ENCODE results near the gene NDE1. TPM values are rescaled to one million over a fixed set of nuclear protein-coding genes. Genes with fewer than 3 reads are reported as not detected.

The NDE1 gene
- total and polyA plus RNA-seq, 8 donors = 37.1 to 71.7 (median 50.7) TPM

- intact Hi-C loops (cut with DNase I) = no loop called here
- H3K4me3 ChIP-seq = no peak overlapping the region
- H3K9me3 ChIP-seq = no peaks in the 10 kb centered on the region
- ATAC-seq = no peak
- H3K27me3 ChIP-seq = no peaks in the 10 kb centered on the region
- H3K27ac ChIP-seq = no peak overlapping the region
- H3K4me1 ChIP-seq = no peaks in the 10 kb centered on the region
- DNase-seq = no peak
- TF ChIP-seq CTCF (IDR thresholded peaks at IDR 0.05) = no peak
- no peaks in the 10 kb centered on the region for H3K36me3 ChIP-seq
Measured at GRCh38 chr16:15749985-15750384, 99.9 kb downstream of the NDE1 start.

- no peak for TF ChIP-seq CTCF (IDR thresholded peaks at IDR 0.05)
- intact Hi-C loops (cut with DNase I) = no loop called here
- Histone ChIP-seq H3K4me3 (no peak overlapping the region), H3K9me3 (no peaks in the 10 kb centered on the region), H3K27ac (no peak overlapping the region), H3K36me3 (no peaks in the 10 kb centered on the region), H3K4me1 (no peaks in the 10 kb centered on the region), H3K27me3 (no peaks in the 10 kb centered on the region)
- DNase-seq = no peak
- no peak for ATAC-seq
Measured at GRCh38 chr16:15751940-15752339, 101.9 kb downstream of the NDE1 start.

DNA sequence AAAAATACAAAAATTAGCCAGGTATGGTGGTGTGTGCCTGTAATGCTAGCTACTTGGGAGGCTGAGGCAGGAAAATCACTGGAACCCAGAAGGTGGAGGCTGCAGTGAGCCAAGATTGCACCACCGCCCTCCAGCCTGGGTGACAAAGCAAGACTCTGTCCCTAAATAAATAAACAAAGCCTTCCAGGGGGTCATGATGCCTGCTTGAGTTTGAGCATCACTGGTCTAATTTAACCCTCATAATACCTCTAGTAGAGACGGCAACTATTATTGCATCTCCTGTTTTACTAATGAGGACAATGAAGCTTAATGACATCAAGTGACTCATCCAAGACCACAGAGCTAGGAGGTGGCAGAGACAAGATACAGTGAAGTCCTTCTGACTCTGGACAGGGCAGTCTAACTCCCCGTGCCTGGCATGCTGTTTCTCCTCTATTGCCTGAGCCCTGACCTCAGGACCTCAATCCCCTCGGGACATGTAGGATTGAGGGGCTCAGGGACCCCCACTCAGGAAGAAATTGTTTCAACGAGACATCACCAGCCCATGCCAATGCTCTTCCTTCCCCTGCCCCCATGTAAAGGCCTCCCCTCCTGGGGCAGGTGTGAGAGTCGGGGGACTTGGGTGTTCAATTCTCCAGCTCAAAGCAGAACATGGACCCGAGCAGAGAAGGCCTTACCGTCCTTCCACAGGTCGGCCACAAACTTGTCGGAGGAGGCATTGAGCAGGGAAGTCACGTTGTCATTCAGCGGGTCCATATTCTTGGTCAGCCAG, 102.9 kb downstream of the NDE1 start:
- ATAC-seq (no peak), DNase-seq (no peak)
- no peaks in the 10 kb centered on the region for H3K4me1 ChIP-seq
- H3K27me3 ChIP-seq = peaks cover 0 to 2% of the 10 kb centered on the region in 2 donors
- intact Hi-C loops (cut with DNase I) = no loop called here
- H3K27ac ChIP-seq = no peak overlapping the region
- H3K4me3 ChIP-seq = no peak overlapping the region
- TF ChIP-seq CTCF (IDR thresholded peaks at IDR 0.05) = no peak
- H3K9me3 ChIP-seq = no peaks in the 10 kb centered on the region
- no peaks in the 10 kb centered on the region for H3K36me3 ChIP-seq

DNA sequence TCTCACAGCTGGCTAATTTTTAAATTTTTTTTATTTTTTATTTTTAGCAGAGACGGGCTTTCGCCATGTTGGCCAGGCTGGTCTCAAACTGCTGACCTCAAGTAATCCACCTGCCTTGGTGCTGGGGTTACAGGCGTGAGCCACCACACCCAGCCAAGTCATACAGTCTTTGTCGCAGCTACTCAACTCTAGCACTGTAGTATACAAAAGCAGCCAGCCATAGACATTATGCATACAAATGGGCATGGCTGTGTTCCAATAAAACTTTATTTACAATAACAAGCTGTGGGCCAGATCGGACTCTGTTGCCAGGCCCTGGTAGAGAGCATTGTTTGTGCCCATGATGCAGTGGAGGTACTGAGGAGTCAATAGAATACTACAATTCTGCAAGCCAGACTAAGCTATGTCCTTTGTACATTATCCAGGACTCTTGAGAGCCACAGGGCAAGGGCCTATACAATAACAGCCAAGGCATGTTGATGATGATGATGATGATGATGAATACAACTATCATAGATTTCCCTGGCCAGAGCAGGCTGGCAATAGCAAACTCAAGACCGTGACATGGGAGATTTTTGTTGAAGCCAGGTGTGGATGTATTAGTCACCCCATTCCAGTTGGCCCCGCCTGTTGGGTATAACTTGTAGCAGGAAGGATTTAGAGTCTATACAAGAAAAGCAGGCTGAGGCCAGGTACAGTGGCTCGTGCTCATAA, 104.9 kb downstream of the NDE1 start:
- Histone ChIP-seq H3K27ac (no peak overlapping the region), H3K36me3 (no peaks in the 10 kb centered on the region), H3K27me3 (peaks cover 0 to 10% of the 10 kb centered on the region in 2 donors), H3K4me1 (no peaks in the 10 kb centered on the region), H3K9me3 (no peaks in the 10 kb centered on the region), H3K4me3 (no peak overlapping the region)
- DNase-seq = no peak
- no peak for ATAC-seq
- TF ChIP-seq CTCF (IDR thresholded peaks at IDR 0.05) = no peak
- intact Hi-C loops (cut with DNase I) = no loop called here

- ATAC-seq (no peak), DNase-seq (no peak)
- no peaks in the 10 kb centered on the region for H3K9me3 ChIP-seq
- peaks cover 0 to 10% of the 10 kb centered on the region in 2 donors for H3K27me3 ChIP-seq
- TF ChIP-seq CTCF (IDR thresholded peaks at IDR 0.05) = no peak
- no peak overlapping the region for H3K27ac ChIP-seq
- no peak overlapping the region for H3K4me3 ChIP-seq
- H3K36me3 ChIP-seq = no peaks in the 10 kb centered on the region
- intact Hi-C loops (cut with DNase I) = no loop called here
- no peaks in the 10 kb centered on the region for H3K4me1 ChIP-seq
Measured at GRCh38 chr16:15757077-15757386, 107.0 kb downstream of the NDE1 start.
